ENCODE results near the gene CAPG.

Gene CAPG

DNA sequence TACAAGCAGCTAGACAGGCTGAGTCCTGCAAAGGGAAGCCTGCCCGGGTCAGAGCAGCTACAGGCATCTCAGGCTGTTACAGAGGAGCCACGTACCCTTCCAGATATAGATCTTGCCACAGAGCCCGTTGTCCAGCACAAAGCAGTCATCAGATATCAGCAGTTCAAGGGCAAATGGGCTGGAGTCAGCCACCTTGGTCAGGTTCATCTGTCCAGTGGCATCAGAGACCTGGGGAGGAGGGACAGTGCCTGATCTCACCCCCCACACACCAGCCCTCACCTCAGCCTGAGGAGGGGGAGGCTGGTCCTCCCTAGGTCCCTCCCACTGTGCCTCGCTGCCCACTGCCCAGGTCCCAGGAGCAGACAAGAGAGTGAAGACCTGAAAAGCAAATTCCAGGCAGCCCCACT, 12.2 kb downstream of the CAPG start:
- peak overlapping the region in 2 of 11 experiments; percentile 3 to 26; a peak in 2 of 22 replicates for H3K27ac ChIP-seq
- peaks cover 0 to 58% (median 0%) of the 10 kb centered on the region in 11 experiments; a peak in 5 of 22 replicates for H4K20me1 ChIP-seq
- no peak overlapping the region for H3K4me2 ChIP-seq
- H3K4me3 ChIP-seq = no peak overlapping the region
- no peaks in the 10 kb centered on the region for H3K27me3 ChIP-seq
- peaks cover 32 to 53% (median 42%) of the 10 kb centered on the region in 10 experiments for H3K4me1 ChIP-seq
- H3K9me3 ChIP-seq (replicated peaks in 1 of 11) = no peaks in the 10 kb centered on the region
- H3K36me3 ChIP-seq = peaks cover 66 to 99% (median 84%) of the 10 kb centered on the region in 11 experiments
- no peak for TF ChIP-seq Cebpa-rat (IDR thresholded peaks at IDR 0.05)
- H3K9ac ChIP-seq = 0 out of 22 replicates have a peak overlapping the region, but pooled peaks of 2 of the 11 experiments have one; percentile 23 to 47

DNA sequence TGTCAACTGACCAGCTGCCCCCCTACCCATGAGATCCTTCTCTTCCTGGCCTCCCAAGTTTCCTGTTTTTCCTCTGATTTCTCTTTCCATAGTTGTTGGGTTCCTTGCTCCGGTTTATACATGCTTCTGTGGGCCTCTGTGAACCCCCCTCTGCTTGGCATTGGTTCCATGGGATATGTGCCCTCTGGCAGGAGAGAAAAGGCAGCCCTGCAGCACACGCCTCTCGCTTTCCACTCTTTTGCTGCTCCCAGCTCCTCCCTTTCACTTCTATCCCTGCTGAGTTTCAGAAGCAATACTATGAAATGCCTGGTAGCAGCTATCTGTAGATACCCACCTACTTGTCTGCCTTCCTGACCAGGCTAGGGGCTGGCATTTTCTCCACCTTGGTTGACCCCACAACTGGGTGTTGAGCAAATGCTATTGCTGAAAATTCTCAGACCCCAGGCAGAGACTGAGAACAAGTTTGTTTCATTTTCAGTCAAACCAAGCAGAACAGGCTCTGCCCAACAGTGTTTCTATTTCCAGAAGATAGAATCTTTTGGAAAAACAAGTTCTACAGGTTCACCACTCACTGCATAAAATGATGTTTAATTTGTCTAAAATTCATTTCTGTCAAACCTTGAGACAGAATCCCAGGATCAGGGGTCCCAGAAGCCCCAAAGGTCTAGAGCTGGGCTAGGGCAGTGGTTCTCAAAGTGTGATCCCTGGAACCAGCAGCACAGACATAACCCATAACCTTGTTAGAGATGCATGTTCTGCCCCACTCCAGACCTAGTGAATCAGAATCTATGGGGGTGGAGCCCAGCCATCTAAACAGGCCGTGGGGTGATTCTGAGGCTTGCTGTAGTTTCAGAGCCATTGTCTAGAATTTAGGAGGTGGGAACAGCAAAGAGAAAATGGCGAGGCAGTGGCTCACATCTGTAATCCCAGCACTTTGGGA, 13.4 kb downstream of the CAPG start:
- H3K9ac ChIP-seq = peak overlapping the region in 5 of 11 experiments; percentile 6 to 41 (median 18); a peak in 5 of 22 replicates
- peak overlapping the region in 1 of 11 experiments; percentile 10; a peak in 1 of 22 replicates for H3K4me2 ChIP-seq
- peaks cover 32 to 53% (median 42%) of the 10 kb centered on the region in 10 experiments for H3K4me1 ChIP-seq
- no peak overlapping the region for H3K4me3 ChIP-seq
- no peaks in the 10 kb centered on the region for H3K27me3 ChIP-seq
- no peaks in the 10 kb centered on the region for H3K9me3 ChIP-seq (replicated peaks in 1 of 11)
- peak overlapping the region in 4 of 11 experiments; percentile 23 to 41 (median 31); a peak in 7 of 22 replicates for H3K27ac ChIP-seq
- H3K36me3 ChIP-seq = peaks cover 67 to 100% (median 86%) of the 10 kb centered on the region in 11 experiments
- TF ChIP-seq Cebpa-rat (IDR thresholded peaks at IDR 0.05) = no peak
- H4K20me1 ChIP-seq = peaks cover 0 to 63% (median 0%) of the 10 kb centered on the region in 11 experiments; a peak in 5 of 22 replicates

DNA sequence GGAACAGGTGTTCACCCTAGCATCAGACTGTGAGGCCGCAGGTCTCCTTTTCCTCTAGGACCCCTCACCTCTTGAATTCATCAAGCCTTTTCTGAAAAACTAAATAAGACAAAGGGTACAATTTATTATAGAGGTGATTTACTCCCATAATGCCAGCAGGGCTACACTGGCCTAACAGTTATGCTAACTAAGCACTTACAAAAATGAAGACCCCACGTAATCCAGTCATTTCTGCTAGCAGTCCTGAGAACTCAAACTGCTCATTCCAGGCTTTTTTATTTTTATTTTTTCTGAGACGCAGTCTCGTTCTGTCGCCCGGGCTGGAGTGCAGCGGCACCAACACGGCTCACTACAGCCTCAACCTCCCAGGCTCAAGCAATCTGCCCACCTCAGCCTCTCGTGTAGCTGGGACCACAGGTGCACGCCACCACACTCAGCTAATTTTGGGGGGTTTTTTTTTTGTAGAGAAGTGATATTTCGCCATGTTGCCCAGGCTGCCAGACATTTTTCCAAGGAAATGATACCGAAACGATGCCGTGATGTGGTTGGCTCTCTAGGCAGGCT, 14.2 kb downstream of the CAPG start:
- H3K36me3 ChIP-seq = peaks cover 69 to 100% (median 87%) of the 10 kb centered on the region in 11 experiments
- peak overlapping the region in 4 of 11 experiments; percentile 18 to 34 (median 26); a peak in 2 of 22 replicates for H3K27ac ChIP-seq
- H3K27me3 ChIP-seq = no peaks in the 10 kb centered on the region
- H3K4me1 ChIP-seq = peaks cover 27 to 56% (median 42%) of the 10 kb centered on the region in 10 experiments
- H3K9ac ChIP-seq = peak overlapping the region in 1 of 11 experiments; percentile 18; a peak in 2 of 22 replicates
- TF ChIP-seq Cebpa-rat (IDR thresholded peaks at IDR 0.05) = no peak
- no peak overlapping the region for H3K4me2 ChIP-seq
- no peaks in the 10 kb centered on the region for H3K9me3 ChIP-seq (replicated peaks in 1 of 11)
- peaks cover 0 to 63% (median 0%) of the 10 kb centered on the region in 11 experiments; a peak in 5 of 22 replicates for H4K20me1 ChIP-seq
- no peak overlapping the region for H3K4me3 ChIP-seq

DNA sequence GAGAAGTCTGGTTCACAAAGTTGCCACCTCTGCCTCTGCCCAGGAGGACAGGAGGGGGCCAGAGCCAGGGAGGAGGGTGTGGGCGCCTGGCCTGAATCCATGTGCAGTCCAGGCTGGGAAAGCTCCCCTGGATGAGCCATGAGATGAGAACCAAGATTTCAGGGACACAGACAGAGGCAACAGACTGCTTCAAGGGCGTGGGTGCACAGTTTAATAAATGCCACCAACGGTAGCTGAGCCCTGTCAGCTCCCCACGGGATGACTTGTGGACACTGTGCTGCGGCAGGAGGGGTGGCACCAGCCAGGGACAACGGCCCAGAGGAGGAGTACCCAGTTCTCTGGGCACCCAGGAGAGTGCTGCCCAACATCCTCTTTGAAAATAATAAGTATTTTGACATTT, 15.2 kb downstream of the CAPG start:
- peaks cover 0 to 73% (median 0%) of the 10 kb centered on the region in 11 experiments; a peak in 5 of 22 replicates for H4K20me1 ChIP-seq
- H3K9me3 ChIP-seq (replicated peaks in 1 of 11) = no peaks in the 10 kb centered on the region
- peak overlapping the region in 2 of 11 experiments; percentile 19 to 38; a peak in 2 of 22 replicates for H3K9ac ChIP-seq
- H3K4me2 ChIP-seq = no peak overlapping the region
- no peaks in the 10 kb centered on the region for H3K27me3 ChIP-seq
- peak overlapping the region in 2 of 11 experiments; percentile 18 to 26; a peak in 2 of 22 replicates for H3K27ac ChIP-seq
- H3K36me3 ChIP-seq = peaks cover 69 to 100% (median 87%) of the 10 kb centered on the region in 11 experiments
- TF ChIP-seq Cebpa-rat (IDR thresholded peaks at IDR 0.05) = no peak
- no peak overlapping the region for H3K4me3 ChIP-seq
- peaks cover 29 to 63% (median 45%) of the 10 kb centered on the region in 10 experiments for H3K4me1 ChIP-seq

DNA sequence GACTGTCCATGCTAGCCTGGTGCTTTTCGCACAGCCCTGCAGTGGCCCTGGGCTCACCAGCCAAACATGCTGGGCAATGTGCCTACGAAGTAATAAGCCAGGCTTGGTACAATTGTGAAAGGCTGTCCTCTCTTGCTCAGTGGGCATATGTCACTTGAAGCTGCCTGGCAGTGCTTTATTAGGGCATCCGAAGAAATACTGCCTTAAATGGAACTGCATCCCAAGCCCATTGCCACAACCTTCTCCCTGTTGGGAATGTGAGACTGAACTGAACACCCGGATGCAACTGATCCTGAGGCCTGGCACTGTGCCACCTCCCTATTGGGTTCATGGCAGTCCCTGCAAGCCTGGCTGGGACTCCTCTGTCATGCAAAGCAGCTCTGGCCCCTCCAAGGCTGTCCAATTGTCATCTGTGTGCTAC, 15.9 kb downstream of the CAPG start:
- no peak for TF ChIP-seq Cebpa-rat (IDR thresholded peaks at IDR 0.05)
- H3K9ac ChIP-seq = peak overlapping the region in 3 of 11 experiments; percentile 3 to 38 (median 11); a peak in 1 of 22 replicates
- H3K9me3 ChIP-seq (replicated peaks in 1 of 11) = no peaks in the 10 kb centered on the region
- H3K4me1 ChIP-seq = peaks cover 36 to 70% (median 49%) of the 10 kb centered on the region in 10 experiments
- peak overlapping the region in 7 of 11 experiments; percentile 0 to 68 (median 60); a peak in 7 of 22 replicates for H3K27ac ChIP-seq
- H3K4me2 ChIP-seq = peak overlapping the region in 1 of 11 experiments; percentile 72; a peak in 1 of 22 replicates
- no peak overlapping the region for H3K4me3 ChIP-seq
- peaks cover 69 to 100% (median 87%) of the 10 kb centered on the region in 11 experiments for H3K36me3 ChIP-seq
- no peaks in the 10 kb centered on the region for H3K27me3 ChIP-seq
- peaks cover 0 to 79% (median 0%) of the 10 kb centered on the region in 11 experiments; a peak in 5 of 22 replicates for H4K20me1 ChIP-seq

DNA sequence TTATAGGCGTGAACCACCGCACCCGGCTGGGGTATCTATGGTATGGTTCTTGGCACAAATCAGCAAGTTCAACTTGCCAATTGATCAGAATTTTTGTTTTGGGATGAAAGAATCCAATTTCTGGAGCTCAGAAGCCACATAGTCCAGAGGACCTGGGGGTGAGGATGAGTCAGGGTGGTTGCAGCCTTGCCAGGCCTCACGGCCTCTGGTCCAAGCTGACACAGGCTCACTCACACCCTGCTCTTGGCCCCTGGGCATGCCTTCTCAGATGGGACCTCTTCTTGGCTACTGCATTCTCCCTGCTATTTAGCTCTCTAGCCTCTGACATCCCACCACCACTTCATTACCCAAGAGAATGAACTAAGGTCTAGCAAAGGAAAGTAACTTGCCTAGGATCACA, 16.3 kb downstream of the CAPG start:
- Histone ChIP-seq H3K36me3 (peaks cover 72 to 100% (median 87%) of the 10 kb centered on the region in 11 experiments), H3K4me2 (peak overlapping the region in 3 of 11 experiments; percentile 68 to 77 (median 72); a peak in 7 of 22 replicates), H3K4me1 (peaks cover 36 to 70% (median 49%) of the 10 kb centered on the region in 10 experiments), H3K27me3 (no peaks in the 10 kb centered on the region), H4K20me1 (peaks cover 0 to 78% (median 0%) of the 10 kb centered on the region in 11 experiments; a peak in 5 of 22 replicates), H3K4me3 (no peak overlapping the region), H3K9me3 (replicated peaks in 1 of 11) (no peaks in the 10 kb centered on the region), H3K27ac (peak overlapping the region in 8 of 11 experiments; percentile 0 to 68 (median 60); a peak in 13 of 22 replicates), H3K9ac (peak overlapping the region in 3 of 11 experiments; percentile 3 to 38 (median 11); a peak in 2 of 22 replicates)
- TF ChIP-seq Cebpa-rat (IDR thresholded peaks at IDR 0.05) = no peak

DNA sequence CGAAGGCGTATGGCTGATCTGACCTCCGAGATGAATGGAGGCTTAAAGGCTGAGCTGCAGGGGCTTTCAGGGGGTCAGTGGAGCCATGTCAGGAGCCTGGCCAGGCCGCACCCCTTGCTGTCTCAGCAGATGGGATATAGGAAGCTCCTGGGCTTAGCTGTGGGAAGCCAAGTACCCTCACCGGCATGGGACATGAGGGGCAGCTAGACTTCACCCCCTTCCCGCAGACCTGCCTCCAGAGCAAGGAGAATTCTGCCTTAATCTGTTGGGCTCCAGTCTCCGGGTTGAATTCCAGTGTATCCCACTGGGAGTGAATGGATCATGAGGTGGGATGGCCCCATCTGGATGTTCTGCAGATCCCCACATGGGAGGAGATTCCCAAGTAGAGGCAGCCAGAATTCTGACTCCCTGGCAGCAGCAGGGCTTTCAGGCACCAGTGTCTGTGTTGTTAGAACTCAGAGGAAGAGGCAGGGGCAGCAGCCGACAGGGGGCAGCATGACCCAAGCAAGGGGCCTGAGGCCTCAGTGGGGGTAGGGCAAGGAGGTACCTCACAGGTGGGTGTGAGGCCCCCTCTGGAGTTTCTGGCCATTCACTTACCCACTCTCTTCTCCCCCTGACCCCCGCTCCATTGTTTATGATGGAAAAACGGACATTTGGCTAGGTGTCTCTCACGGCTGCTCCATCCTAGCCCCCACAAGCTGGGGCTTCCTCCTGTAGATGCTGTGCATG, 19.1 kb downstream of the CAPG start:
- H4K20me1 ChIP-seq = peaks cover 0 to 56% (median 0%) of the 10 kb centered on the region in 11 experiments; a peak in 3 of 22 replicates
- H3K4me3 ChIP-seq = no peak overlapping the region
- H3K36me3 ChIP-seq = peaks cover 63 to 100% (median 87%) of the 10 kb centered on the region in 11 experiments
- no peaks in the 10 kb centered on the region for H3K9me3 ChIP-seq (replicated peaks in 1 of 11)
- no peak for TF ChIP-seq Cebpa-rat (IDR thresholded peaks at IDR 0.05)
- peak overlapping the region in 3 of 11 experiments; percentile 6 to 34 (median 10); a peak in 4 of 22 replicates for H3K9ac ChIP-seq
- peak overlapping the region in 5 of 11 experiments; percentile 58 to 73 (median 65); a peak in 5 of 22 replicates for H3K27ac ChIP-seq
- peaks cover 32 to 60% (median 47%) of the 10 kb centered on the region in 10 experiments for H3K4me1 ChIP-seq
- no peaks in the 10 kb centered on the region for H3K27me3 ChIP-seq
- H3K4me2 ChIP-seq = peak overlapping the region in 6 of 11 experiments; percentile 60 to 77 (median 70); a peak in 5 of 22 replicates
